ENCODE data around the gene MAP2K5.
"Not testable (repeated sequence)": the region's sequence is repeated elsewhere in the genome, so short reads cannot be mapped to it uniquely, and the experiment has no call there.

The MAP2K5 gene

DNA sequence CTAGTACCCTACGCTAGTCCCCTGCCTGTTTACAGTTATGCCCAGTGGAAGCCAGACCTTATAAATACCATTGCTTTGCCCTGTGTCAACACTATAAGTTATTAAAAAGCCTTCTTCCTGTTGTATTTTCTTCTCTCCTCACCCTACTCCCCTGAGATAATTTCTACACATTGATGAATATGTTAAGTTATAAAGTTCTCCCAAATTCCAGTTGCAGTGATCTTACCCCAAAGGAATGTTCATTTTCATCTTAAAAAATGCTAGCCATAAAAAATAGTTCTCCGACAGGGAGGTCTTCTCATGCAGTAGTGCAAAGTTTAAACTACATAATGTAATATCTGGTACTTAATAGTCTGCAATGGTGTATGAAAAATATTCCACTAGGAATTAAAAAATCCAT is 58.6 kb downstream of the MAP2K5 start:
- no peak for DNase-seq (ENCODE audit: low spot score)

DNA sequence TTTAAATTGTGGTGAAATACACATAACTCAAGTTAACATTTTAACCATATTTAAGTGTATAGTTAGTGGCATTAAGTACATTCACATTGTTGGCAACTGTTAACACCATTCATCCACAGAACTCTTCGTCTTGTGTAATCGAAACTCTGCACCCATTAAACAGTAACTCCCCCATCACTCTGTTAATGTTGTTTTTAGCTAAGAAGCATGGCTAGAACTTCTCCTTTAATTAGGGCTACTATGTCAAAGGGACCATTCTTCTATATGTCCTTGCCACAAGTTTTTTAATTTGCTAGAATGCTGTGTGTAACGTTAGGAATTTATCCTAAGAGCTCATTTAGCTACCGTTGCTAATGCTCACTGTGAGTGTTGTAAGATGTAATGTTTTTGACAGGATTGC is 60.6 kb downstream of the MAP2K5 start:
- no peak for DNase-seq (ENCODE audit: low spot score)

DNA sequence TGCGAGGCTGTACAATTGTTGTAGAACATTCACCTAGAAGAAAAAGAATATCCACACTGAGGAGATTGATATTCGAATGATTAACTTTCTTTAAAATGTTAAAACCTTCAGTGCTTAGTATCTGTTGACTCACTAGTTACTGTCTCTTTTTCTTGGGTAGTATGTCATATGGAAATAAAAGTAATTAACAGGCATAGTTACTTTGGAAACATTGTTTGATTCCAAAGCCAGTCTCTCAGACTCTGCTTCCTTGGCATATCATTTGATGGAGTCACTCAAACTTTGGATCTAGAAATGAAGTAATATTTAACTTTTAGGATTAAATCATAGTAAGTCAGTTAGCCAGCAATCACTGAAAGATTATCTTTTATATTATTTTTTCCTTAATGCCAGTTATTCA is 63.4 kb downstream of the MAP2K5 start:
- no peak for DNase-seq (ENCODE audit: low spot score)

- no peak for DNase-seq (ENCODE audit: low spot score)
These were observed 64.2 kb downstream of the MAP2K5 start for GRCh38 chr15:67606742-67607141.

- DNase-seq (ENCODE audit: low spot score) = no peak
These were observed 64.8 kb downstream of the MAP2K5 start for GRCh38 chr15:67607329-67607728.

DNA sequence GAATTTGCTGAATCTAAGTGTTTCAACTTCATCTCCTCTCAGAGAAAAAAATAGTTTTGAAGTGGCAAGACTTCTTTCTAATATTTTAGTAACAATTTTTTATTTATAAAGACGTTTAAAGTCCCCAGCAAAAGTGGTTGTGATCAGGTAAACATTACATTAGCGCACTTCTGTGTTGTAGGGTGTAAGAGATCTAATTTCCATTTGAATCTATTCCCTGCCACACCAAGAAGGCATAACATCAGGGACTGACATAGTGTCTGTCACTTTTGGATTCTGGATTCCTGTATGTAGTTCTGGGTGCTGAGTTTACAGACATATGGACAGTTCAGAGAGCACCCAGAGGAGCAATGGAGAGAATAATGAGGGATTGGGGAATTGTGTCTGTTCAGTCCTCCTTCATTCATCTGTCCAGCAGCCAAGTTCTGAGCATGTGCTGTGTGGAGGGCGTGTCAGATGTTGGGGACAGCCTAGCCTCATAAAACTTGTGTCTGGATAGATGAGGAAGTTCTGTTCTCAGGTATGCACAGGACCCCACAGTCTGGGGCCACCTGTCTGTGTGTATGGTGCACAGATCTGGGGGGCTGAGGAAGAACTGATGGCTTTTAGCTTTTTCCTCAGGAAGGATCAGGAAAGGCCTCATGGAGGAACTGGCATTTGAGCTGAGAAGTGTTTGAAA is 65.6 kb downstream of the MAP2K5 start:
- no peak for DNase-seq (ENCODE audit: low spot score)

- no peak for DNase-seq (ENCODE audit: low spot score)
These were observed 66.1 kb downstream of the MAP2K5 start for GRCh38 chr15:67608638-67608959.

- no peak for DNase-seq (ENCODE audit: low spot score)
These were observed 69.2 kb downstream of the MAP2K5 start for GRCh38 chr15:67611370-67612369.

GRCh38 chr15:67613211-67613610 is 70.7 kb downstream of the MAP2K5 start:
- DNase-seq (ENCODE audit: low spot score) = no peak

- DNase-seq (ENCODE audit: low spot score) = no peak
These were observed 71.2 kb downstream of the MAP2K5 start for GRCh38 chr15:67613708-67614107.

GRCh38 chr15:67615131-67615534 is 72.6 kb downstream of the MAP2K5 start:
- not testable (repeated sequence) for DNase-seq (ENCODE audit: low spot score)

- no peak for DNase-seq (ENCODE audit: low spot score)
These were observed 75.8 kb downstream of the MAP2K5 start for GRCh38 chr15:67618297-67618696.

DNA sequence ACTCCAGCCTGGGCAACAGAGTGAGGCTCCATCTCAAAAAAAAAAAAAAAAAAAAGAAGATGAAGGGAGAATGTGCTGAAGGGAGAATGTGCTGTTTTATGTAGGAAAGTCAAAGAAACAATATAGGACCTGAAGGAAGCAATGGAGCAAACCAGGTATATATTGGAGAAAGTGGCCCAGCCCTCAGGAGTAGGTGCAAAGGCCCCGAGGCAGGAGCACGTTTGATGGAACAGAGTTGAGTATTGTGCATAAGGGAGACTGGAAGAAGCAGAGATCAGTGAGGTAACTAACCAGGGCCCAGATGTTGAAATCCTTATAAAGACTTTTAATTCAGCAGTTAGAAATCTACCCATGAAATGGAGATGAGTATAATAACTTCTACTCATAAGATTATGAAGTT is 79.6 kb downstream of the MAP2K5 start:
- DNase-seq (ENCODE audit: low spot score) = no peak

DNA sequence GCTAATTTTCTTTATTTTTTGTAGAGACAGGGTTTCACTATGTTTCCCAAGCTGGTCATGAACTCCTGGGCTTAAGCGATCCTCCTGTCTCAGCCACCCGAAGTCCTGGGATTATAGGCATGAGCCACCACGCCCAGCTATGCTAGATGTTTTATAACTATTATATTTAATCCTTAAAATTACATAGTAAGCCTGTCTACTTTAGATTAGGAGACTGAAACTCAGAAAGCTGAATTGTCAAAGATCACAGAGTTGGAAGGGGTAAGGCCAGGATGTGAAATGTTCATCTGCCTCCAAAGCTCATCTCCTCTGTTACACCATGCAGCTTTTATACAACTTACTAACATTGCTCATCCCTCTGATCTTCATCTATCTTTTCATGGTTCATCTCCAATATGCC is 89.8 kb downstream of the MAP2K5 start:
- no peak for DNase-seq (ENCODE audit: low spot score)

DNA sequence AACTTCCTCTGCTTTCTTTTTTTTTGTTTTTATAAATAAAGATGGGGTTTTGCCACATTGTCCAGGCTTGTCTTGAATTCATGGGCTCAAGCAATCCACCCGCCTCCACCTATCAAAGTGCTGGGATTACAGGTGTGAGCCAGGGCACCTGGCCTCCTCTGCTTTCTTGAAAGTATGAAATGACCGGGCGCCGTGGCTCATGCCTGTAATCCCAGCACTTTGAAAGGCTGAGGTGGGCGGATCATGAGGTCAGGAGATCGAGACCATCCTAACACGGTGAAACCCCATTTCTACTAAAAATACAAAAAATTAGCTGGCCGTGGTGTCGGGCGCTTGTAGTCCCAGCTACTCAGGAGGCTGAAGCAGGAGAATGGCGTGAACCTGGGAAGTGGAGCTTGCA is 93.4 kb downstream of the MAP2K5 start:
- DNase-seq (ENCODE audit: low spot score) = not testable (repeated sequence)

- no peak for DNase-seq (ENCODE audit: low spot score)
These were observed 97.1 kb downstream of the MAP2K5 start for GRCh38 chr15:67639591-67639990.

DNA sequence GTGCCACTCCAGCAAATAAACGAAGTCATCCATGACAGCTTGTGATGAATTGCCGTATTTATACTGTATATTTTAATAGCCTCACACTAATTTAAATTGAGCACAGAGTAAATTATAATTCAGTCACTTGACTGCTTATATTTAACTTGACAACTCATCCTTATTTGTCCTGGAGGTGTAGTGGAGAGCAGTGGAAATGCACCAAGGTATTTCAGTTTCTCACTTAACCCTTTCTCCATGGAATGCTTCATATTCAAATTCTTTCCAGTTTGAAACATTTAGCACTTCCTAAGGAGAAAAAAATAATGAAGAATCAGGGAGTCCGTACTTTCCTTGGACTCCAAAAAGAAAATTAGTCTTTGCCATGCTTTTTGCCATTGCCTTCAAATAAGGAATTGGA is 99.0 kb downstream of the MAP2K5 start:
- DNase-seq (ENCODE audit: low spot score) = no peak

DNA sequence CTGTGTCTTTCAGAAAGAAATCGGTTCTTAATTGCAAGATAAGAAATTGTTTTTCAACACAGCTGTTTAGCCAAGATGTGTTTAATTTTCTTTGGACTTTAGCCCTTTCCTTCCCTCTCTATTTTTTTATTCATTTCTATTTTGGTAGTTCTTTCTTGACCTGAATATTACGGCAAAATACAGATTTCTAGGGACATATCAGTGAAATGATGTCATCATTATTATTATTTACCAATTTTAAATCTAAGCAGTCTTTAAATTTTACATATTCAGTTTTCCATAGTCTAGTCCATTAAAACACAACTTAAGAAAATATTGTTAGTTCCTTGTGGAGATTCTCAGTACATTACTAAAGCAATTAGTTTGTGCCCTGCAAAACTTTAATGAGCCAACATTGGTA is 104.3 kb downstream of the MAP2K5 start:
- DNase-seq (ENCODE audit: low spot score) = no peak

- DNase-seq (ENCODE audit: low spot score) = no peak
These were observed 110.1 kb downstream of the MAP2K5 start for GRCh38 chr15:67652586-67652985.

GRCh38 chr15:67660446-67660845 is 117.9 kb downstream of the MAP2K5 start:
- DNase-seq (ENCODE audit: low spot score) = no peak

DNA sequence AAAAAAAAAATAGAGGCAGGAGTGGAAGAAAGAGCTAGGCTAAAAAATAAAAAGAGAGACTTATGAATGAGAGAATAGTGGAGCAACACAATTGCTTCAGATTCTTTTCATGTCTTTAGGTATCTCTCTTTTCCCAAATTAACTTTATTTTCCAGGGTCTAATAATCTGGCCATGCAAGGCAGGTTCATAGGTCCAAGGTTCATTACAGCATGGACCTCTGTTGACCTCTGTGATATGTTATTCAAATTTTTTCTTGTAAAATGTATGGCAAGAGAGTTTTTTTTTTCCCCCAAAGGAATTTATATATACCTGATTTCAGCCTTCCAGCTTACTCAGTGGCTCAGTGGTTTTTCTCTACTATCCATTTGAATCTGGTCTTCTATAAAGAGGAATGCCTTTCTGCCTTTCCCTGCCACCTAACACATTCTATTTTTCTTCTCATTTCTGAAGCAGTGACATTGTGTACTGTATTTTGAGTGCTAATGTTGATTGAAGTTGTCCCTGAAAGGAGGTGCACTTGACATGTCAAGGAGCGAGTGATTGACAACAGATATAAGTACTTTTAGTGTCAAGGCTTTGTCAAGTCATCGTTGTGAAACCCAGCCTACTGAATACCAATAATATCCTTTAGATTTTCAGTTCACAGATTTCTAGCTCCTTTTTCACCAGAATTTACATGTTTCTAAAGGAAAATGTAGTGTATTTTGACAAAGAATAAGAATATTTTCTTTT is 118.5 kb downstream of the MAP2K5 start:
- DNase-seq (ENCODE audit: low spot score) = no peak

DNA sequence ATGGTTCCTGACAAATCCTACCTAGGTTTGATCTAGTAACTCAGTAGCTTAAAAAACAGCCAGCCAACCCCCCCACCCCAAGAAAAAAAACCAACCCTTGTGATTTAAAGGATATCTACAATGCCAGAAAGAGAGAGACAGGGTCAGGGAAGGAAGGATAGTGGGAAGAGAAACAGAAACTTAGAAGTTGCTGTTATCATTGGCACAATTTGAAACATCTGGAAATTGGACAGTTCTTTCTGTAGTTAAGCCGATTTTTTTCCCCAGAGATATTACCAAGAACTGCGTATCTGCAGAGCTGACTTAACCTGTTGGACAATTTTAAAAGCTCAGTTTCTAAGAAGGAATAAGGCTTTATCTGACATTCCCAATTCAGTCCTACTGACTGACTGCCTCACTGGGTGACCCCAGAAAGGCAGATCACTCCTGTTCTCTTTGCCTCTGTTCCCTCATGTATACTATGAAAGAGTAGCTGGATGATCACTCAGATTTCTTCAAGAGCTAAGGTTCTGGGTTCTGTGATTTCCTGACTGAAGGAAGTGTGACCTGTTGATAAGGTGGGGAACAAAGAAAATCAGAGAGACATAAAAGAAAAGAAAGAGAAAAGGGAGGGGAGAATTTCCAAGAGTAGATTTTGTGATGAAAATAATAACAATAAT is 128.3 kb downstream of the MAP2K5 start:
- DNase-seq (ENCODE audit: low spot score) = no peak
